SK-N-SH treated with all-trans-retinoic acid at 6 μM for 48 hours (cell line): ENCODE results near the gene SPG11.
"Not testable (repeated sequence)": the region's sequence is repeated elsewhere in the genome, so short reads cannot be mapped to it uniquely, and the experiment has no call there.

Experiments
- ATAC-seq: fragments of 200-7000 bp; cut with Tn5 transposase; 3 replicates; pipeline ENCODE4 v1.9.1; 2020; ENCODE audit warnings: mild to moderate bottlenecking, moderate library complexity
- ARNTL ChIP-seq: fragments of 450-650 bp; formaldehyde crosslinking; IDR thresholded peaks from 2 replicates; pipeline ENCODE4 v1.5.0; 2020; ENCODE audit warnings: low read depth, mild to moderate bottlenecking, moderate library complexity, borderline replicate concordance
- BACH2 ChIP-seq: fragments of 250-450 bp; sonication (Bioruptor Pico); IDR thresholded peaks from 2 replicates; pipeline ENCODE4 v1.9.0; 2021; ENCODE audit warnings: mild to moderate bottlenecking, borderline replicate concordance
- CSDC2 ChIP-seq: fragments of 250-450 bp; sonication (Bioruptor Pico); IDR thresholded peaks from 2 replicates; pipeline ENCODE4 v1.5.0; 2020; ENCODE audit warnings: mild to moderate bottlenecking, moderate library complexity
- ESRRG ChIP-seq: fragments of 250-450 bp; sonication (Bioruptor Pico); IDR thresholded peaks from 2 replicates; pipeline ENCODE4 v1.6.1; 2021; ENCODE audit warnings: mild to moderate bottlenecking
- ISL1 ChIP-seq: fragments of 250-450 bp; sonication (Bioruptor Pico); IDR thresholded peaks from 2 replicates; pipeline ENCODE4 v2.1.2; 2022; ENCODE audit warnings: mild to moderate bottlenecking, moderate library complexity
- OSR1 ChIP-seq: fragments of 250-450 bp; sonication (Bioruptor Pico); IDR thresholded peaks from 2 replicates; pipeline ENCODE4 v1.8.0; 2022; ENCODE audit warnings: moderate library complexity, mild to moderate bottlenecking, inconsistent platforms
- RARB ChIP-seq: fragments of 250-450 bp; sonication (Bioruptor Pico); IDR thresholded peaks from 2 replicates; pipeline ENCODE4 v1.8.0; 2021; ENCODE audit warnings: mild to moderate bottlenecking, moderate library complexity
- TOX ChIP-seq: fragments of 250-450 bp; sonication (Bioruptor Pico); IDR thresholded peaks from 2 replicates; pipeline ENCODE4 v1.8.0; 2021; ENCODE audit warnings: mild to moderate bottlenecking, moderate library complexity, borderline replicate concordance
- ZC3H10 ChIP-seq: fragments of 250-450 bp; sonication (Bioruptor Pico); IDR thresholded peaks from 2 replicates; pipeline ENCODE4 v1.5.1; 2021; ENCODE audit warnings: mild to moderate bottlenecking, moderate library complexity
- ZFP3 ChIP-seq: fragments of 250-450 bp; sonication (Bioruptor Pico); IDR thresholded peaks from 2 replicates; pipeline ENCODE4 v1.5.0; 2020; ENCODE audit warnings: mild to moderate bottlenecking, moderate library complexity
- ZFP30 ChIP-seq: fragments of 450-650 bp; formaldehyde crosslinking; IDR thresholded peaks from 2 replicates; pipeline ENCODE4 v1.5.0; 2022; ENCODE audit warnings: mild to moderate bottlenecking, moderate library complexity
- ZNF8 ChIP-seq: fragments of 450-650 bp; formaldehyde crosslinking; IDR thresholded peaks from 2 replicates; pipeline ENCODE4 v1.5.0; 2020; ENCODE audit warnings: mild to moderate bottlenecking, moderate library complexity
- TF ChIP-seq, protein P1 (sequence below): fragments of 250-450 bp; sonication (Bioruptor Pico); IDR thresholded peaks from 2 replicates; pipeline ENCODE4 v1.8.0; 2020; ENCODE audit warnings: mild to moderate bottlenecking, moderate library complexity, borderline replicate concordance
- TF ChIP-seq, protein P2 (sequence below): fragments of 250-450 bp; sonication (Bioruptor Pico); IDR thresholded peaks from 2 replicates; pipeline ENCODE4 v1.8.0; 2021; ENCODE audit warnings: low read depth, mild to moderate bottlenecking, moderate library complexity, borderline replicate concordance
- TF ChIP-seq, protein P3 (sequence below): fragments of 250-450 bp; sonication (Bioruptor Pico); IDR thresholded peaks from 2 replicates; pipeline ENCODE4 v1.5.0; 2020; ENCODE audit warnings: mild to moderate bottlenecking, moderate library complexity

SPG11 gene

DNA sequence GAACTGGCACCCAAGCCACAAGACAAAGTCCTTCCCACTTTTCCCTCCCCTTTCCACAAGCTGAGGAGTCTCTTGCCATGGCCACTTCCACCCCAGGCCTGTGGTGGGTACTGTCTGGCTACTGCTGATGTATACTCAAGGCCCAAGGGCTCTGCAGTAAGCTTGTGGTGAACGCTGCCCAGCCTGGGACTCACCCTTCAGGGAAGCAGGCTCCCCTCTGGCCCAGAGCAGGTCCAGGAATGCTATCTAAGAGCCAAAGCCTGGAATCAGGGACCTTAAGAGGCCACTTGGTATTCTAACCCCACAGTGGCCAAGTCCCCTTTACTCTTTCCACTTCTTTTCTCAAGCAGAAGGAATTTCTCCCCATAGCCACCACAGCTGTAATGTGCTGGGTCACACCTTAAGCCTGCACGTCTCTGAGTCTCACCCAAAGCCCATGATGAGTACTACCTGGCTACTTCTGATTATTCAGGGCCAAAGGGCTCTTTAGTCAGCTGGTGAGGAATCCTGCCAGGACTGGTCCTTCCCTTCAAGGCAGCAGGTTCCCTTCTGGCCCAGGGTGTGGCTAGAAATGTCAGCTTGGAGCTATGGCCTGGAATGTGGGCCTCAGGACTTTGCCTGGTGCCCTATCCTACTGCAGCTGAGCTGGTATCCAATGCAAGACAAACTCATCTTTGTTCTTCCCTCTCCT lies 43.6 kb upstream of the SPG11 start:
- no peak for ATAC-seq
- no peak for TF ChIP-seq ZFP3
- TF ChIP-seq ZNF8 (CRISPR knock-in tag), result no peak
- TF ChIP-seq, protein P1, sequence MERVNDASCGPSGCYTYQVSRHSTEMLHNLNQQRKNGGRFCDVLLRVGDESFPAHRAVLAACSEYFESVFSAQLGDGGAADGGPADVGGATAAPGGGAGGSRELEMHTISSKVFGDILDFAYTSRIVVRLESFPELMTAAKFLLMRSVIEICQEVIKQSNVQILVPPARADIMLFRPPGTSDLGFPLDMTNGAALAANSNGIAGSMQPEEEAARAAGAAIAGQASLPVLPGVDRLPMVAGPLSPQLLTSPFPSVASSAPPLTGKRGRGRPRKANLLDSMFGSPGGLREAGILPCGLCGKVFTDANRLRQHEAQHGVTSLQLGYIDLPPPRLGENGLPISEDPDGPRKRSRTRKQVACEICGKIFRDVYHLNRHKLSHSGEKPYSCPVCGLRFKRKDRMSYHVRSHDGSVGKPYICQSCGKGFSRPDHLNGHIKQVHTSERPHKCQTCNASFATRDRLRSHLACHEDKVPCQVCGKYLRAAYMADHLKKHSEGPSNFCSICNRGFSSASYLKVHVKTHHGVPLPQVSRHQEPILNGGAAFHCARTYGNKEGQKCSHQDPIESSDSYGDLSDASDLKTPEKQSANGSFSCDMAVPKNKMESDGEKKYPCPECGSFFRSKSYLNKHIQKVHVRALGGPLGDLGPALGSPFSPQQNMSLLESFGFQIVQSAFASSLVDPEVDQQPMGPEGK (CRISPR knock-in tag), result no peak
- no peak for TF ChIP-seq TOX (CRISPR knock-in tag)
- TF ChIP-seq ZC3H10, result no peak
- TF ChIP-seq CSDC2, result no peak
- TF ChIP-seq ISL1 (CRISPR knock-in tag), result no peak
- TF ChIP-seq, protein P2, sequence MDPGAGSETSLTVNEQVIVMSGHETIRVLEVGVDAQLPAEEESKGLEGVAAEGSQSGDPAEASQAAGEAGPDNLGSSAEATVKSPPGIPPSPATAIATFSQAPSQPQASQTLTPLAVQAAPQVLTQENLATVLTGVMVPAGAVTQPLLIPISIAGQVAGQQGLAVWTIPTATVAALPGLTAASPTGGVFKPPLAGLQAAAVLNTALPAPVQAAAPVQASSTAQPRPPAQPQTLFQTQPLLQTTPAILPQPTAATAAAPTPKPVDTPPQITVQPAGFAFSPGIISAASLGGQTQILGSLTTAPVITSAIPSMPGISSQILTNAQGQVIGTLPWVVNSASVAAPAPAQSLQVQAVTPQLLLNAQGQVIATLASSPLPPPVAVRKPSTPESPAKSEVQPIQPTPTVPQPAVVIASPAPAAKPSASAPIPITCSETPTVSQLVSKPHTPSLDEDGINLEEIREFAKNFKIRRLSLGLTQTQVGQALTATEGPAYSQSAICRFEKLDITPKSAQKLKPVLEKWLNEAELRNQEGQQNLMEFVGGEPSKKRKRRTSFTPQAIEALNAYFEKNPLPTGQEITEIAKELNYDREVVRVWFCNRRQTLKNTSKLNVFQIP, result no peak
- no peak for TF ChIP-seq BACH2 (CRISPR knock-in tag)

DNA sequence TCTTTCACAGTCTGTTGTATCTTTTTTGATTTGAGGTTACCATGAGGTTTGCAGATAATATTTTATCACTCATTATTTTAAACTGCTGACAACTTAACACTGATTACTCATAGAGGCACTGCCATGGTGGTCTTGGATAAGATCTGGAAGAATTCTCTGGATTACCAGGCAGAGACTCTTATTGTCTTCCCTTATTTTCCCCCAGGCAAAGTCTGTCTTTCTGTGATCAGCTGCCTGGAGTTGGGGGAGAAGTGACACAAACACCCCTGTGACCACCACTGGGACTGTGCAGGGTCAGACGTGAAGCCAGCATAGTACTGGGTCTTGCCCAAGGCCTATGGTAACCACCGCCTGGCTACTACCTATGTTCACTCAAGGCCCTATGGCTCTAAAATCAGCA lies 42.9 kb upstream of the SPG11 start:
- TF ChIP-seq, protein P3, sequence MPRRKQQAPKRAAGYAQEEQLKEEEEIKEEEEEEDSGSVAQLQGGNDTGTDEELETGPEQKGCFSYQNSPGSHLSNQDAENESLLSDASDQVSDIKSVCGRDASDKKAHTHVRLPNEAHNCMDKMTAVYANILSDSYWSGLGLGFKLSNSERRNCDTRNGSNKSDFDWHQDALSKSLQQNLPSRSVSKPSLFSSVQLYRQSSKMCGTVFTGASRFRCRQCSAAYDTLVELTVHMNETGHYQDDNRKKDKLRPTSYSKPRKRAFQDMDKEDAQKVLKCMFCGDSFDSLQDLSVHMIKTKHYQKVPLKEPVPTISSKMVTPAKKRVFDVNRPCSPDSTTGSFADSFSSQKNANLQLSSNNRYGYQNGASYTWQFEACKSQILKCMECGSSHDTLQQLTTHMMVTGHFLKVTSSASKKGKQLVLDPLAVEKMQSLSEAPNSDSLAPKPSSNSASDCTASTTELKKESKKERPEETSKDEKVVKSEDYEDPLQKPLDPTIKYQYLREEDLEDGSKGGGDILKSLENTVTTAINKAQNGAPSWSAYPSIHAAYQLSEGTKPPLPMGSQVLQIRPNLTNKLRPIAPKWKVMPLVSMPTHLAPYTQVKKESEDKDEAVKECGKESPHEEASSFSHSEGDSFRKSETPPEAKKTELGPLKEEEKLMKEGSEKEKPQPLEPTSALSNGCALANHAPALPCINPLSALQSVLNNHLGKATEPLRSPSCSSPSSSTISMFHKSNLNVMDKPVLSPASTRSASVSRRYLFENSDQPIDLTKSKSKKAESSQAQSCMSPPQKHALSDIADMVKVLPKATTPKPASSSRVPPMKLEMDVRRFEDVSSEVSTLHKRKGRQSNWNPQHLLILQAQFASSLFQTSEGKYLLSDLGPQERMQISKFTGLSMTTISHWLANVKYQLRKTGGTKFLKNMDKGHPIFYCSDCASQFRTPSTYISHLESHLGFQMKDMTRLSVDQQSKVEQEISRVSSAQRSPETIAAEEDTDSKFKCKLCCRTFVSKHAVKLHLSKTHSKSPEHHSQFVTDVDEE, result no peak
- no peak for TF ChIP-seq RARB (CRISPR knock-in tag)
- TF ChIP-seq, protein P1 (CRISPR knock-in tag), result no peak
- ATAC-seq, result no peak

DNA sequence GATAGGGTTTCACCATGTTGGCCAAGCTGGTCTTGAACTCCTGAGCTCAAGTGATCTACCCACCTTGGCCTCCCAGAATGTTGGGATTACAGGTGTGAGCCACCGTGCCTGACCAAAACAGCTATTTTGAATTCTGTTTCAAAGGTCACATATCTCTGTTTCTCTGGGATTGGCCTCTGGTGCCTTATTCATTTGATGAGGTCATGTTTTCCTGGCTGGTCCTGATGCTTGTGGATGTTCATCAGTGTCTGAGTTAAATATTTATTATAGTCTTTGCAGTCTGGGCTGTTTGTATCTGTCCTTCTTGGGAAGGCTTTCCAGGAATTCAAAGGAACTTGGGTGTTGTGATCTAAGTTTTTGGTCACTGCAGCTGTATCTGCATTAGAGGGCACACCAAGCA lies 42.5 kb upstream of the SPG11 start:
- no peak for ATAC-seq
- TF ChIP-seq RARB (CRISPR knock-in tag) (no peak), OSR1 (CRISPR knock-in tag) (no peak), ESRRG (CRISPR knock-in tag) (no peak), ZFP30 (CRISPR knock-in tag) (no peak), ISL1 (CRISPR knock-in tag) (no peak), TOX (CRISPR knock-in tag) (no peak), ZFP3 (no peak), ARNTL (no peak)
- TF ChIP-seq, protein P3, result no peak
- TF ChIP-seq, protein P2, result no peak
- TF ChIP-seq, protein P1 (CRISPR knock-in tag), result no peak

DNA sequence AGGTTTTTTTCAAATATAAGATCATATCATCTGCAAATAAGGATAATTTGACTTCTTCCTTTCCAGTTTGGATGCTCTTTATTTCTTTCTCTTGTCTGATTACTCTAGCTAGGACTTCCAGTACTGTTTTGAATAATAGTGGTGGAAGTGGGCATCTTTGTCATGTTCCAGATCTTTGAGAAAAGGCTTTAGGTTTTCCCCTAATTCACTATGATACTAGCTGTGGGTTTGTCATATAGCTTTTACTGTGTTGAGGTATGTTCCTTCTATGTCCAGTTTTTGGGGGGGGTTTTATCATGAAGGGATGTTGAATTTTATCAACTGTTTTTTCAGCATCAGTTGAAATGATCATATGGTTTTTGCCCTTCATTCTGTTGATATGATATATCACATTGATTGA lies 37.2 kb upstream of the SPG11 start:
- not testable (repeated sequence) for ATAC-seq
